Activated naive CD4-positive, alpha-beta T cell treated with anti-CD3 and anti-CD28 coated beads, Interleukin-2, amount 50 U/mL, for 24 hours (primary cell): Measurements from ENCODE around the gene FAM118A.
"Not testable (repeated sequence)": the region's sequence is repeated elsewhere in the genome, so short reads cannot be mapped to it uniquely, and the experiment has no call there.

ENCODE experiments used
- H3K27ac Mint-ChIP-seq: one replicate; pipeline ENCODE4 v1.8.0; 2021; ENCODE audit warnings: mild to moderate bottlenecking, mixed read lengths
- H3K27me3 Mint-ChIP-seq: one replicate; pipeline ENCODE4 v1.8.0; 2021; ENCODE audit warnings: mixed read lengths
- H3K36me3 Mint-ChIP-seq: one replicate; pipeline ENCODE4 v1.8.0; 2021; ENCODE audit warnings: mixed read lengths
- H3K4me1 Mint-ChIP-seq: one replicate; pipeline ENCODE4 v1.8.0; 2021; ENCODE audit warnings: mixed read lengths
- H3K4me3 Mint-ChIP-seq: one replicate; pipeline ENCODE4 v1.8.0; 2021; ENCODE audit warnings: mild to moderate bottlenecking, mixed read lengths
- H3K9me3 Mint-ChIP-seq: one replicate; pipeline ENCODE4 v1.8.0; 2021; ENCODE audit warnings: mixed read lengths

Gene FAM118A

DNA sequence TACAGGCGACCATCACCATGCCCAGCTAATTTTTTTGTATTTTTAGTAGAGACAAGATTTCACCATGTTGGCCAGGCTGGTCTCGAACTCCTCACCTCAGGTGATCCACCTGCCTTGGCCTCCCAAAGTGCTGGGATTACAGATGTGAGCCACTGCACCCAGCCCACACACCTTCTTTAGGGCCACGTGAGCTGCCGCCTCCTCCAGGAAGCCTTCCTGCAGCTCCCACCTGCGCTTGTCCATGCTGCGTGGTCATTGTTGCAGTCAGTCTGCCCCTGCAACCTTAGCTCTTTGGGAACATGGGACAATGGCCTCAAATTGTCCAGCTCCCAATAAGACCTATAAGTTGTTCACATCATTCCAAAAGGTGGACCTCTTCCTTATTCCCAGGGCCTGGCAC is 14.7 kb upstream of the FAM118A start:
- H3K27me3 Mint-ChIP-seq, H3K4me3 Mint-ChIP-seq, H3K36me3 Mint-ChIP-seq, H3K9me3 Mint-ChIP-seq: not testable (repeated sequence)
- Mint-ChIP-seq H3K27ac (peak overlapping the region; percentile 73), H3K4me1 (peaks cover 27% of the 10 kb centered on the region)

DNA sequence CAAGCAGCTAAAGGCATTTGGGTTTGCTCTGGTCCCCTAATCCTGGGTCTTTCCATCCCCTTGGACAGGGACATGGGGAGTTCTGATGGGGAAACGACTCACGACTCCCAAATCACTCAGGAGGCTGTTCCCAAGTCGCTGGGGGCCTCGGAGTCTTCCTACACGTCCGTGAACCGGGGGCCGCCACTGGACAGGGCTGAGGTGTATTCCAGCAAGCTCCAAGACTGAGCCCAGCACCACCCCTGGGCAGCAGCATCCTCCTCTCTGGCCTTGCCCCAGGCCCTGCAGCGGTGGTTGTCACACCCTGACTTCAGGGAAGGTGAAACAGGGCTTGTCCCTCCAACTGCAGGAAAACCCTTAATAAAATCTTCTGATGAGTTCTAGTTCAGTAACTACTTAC is 14.2 kb upstream of the FAM118A start:
- H3K27me3 Mint-ChIP-seq: no peaks in the 10 kb centered on the region
- H3K36me3 Mint-ChIP-seq: no peaks in the 10 kb centered on the region
- peak overlapping the region; percentile 73 for H3K27ac Mint-ChIP-seq
- H3K4me3 Mint-ChIP-seq: no peak overlapping the region
- peaks cover 27% of the 10 kb centered on the region for H3K4me1 Mint-ChIP-seq
- H3K9me3 Mint-ChIP-seq: no peaks in the 10 kb centered on the region

DNA sequence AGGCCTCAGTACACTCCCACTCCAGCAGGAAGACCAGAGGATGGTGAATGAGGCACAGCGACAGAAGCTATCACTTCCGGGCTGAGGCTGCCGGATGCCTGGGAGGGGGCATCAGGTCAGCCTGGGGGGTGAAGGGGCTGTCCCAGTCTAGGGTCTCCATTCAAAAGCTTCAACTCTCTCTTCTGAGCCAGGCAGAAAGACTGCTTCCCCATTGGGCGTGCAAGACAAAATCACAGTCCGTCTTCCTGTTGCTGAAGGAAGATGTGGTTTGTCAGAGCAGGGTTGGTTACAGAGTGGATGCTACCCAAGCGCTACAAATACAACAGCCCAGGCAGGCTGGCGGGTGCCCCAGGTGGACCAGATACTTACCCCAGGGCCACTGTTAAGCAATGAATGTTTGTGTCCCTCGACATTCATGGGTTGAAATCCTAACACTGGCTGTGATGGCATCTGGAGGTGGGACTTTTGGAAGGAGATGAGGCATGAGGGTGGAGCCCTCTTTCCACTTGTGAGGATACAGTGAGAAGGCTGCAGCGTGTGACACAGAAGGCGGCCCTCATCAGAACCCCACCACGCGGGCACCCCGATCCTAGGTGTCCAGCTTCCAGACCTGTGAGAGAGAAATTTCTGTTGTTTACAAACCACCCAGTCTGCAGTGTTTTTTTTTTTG is 13.0 kb upstream of the FAM118A start:
- Mint-ChIP-seq H3K27ac (peak overlapping the region; percentile 70), H3K4me3 (peak overlapping the region; percentile 47), H3K27me3 (no peaks in the 10 kb centered on the region), H3K4me1 (peaks cover 27% of the 10 kb centered on the region), H3K36me3 (no peaks in the 10 kb centered on the region), H3K9me3 (no peaks in the 10 kb centered on the region)

DNA sequence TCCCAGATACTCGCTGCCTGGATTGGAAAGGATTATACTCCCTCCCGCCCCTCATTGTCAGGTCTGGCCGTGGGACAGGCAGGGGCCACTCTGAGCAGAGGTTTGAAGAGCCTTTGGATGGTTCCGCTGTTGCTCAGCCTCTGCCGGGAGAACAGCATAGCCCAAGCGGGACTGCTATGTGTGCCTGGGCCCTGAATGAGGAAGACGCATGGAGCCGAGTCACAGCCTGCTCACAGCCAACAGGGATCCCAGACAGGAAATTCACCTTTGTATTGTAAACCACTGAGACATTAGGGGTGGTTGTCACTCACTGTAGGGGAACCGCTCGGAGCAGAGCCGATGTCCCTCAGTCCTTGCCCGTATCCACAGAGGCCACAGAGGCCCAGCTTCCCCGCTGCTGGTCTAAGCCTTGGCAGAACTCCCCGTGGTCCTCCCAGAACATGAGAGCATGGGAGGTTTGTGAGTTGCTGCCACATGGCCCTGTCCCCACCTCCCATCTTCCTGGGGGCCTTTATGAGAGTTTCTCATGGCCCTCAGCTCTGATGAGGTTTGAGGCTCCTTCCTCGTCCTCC is 10.7 kb upstream of the FAM118A start:
- H3K9me3 Mint-ChIP-seq: no peaks in the 10 kb centered on the region
- no peaks in the 10 kb centered on the region for H3K27me3 Mint-ChIP-seq
- no peaks in the 10 kb centered on the region for H3K36me3 Mint-ChIP-seq
- H3K27ac Mint-ChIP-seq: peak overlapping the region; percentile 38
- no peak overlapping the region for H3K4me3 Mint-ChIP-seq
- peaks cover 31% of the 10 kb centered on the region for H3K4me1 Mint-ChIP-seq

DNA sequence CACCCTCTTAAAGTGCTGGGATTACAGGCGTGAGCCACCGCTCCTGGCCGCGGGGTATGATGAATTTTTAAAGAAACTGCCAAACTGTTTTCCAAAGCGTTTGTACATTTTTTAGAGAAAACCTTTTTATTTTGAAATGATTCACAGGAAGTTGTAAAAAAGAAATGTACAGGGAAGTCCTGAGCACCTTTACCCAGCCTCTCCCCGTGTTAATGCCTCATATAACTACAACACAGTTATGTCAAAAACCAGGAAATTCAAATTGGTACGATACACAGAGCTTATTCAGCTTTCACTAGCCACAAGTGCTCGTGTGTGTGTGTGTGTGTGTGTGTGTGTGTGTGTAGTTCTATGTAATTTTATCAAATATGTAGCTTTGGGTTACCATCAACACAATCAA is 7.0 kb upstream of the FAM118A start:
- Mint-ChIP-seq H3K27ac (no peak overlapping the region), H3K4me1 (peaks cover 17% of the 10 kb centered on the region), H3K4me3 (no peak overlapping the region)

DNA sequence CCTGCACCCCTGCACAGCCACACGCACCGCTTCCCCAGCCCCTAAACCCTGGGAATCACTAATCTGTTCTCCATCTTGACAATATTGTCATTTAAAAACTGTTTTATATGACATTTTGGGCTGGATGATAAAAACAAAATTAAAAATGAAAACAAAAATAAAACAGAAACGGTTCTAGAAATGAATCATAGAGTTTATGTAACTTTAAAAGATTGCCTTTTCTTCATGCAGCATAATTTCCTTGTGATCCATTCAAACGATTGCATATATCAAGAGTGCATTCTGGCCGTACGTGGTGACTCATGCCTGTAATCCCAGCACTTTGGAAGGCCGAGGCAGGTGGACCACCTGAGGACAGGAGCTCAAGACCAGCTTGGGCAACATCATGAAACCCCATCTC is 6.6 kb upstream of the FAM118A start:
- H3K27me3 Mint-ChIP-seq: no peaks in the 10 kb centered on the region
- H3K4me1 Mint-ChIP-seq: peaks cover 17% of the 10 kb centered on the region
- H3K4me3 Mint-ChIP-seq: no peak overlapping the region
- no peak overlapping the region for H3K27ac Mint-ChIP-seq
- H3K9me3 Mint-ChIP-seq: no peaks in the 10 kb centered on the region
- H3K36me3 Mint-ChIP-seq: no peaks in the 10 kb centered on the region

More for the DNA sequence above, 7.0 kb upstream of the FAM118A start:
- no peaks in the 10 kb centered on the region for H3K9me3 Mint-ChIP-seq
- H3K36me3 Mint-ChIP-seq: no peaks in the 10 kb centered on the region
- H3K27me3 Mint-ChIP-seq: no peaks in the 10 kb centered on the region

DNA sequence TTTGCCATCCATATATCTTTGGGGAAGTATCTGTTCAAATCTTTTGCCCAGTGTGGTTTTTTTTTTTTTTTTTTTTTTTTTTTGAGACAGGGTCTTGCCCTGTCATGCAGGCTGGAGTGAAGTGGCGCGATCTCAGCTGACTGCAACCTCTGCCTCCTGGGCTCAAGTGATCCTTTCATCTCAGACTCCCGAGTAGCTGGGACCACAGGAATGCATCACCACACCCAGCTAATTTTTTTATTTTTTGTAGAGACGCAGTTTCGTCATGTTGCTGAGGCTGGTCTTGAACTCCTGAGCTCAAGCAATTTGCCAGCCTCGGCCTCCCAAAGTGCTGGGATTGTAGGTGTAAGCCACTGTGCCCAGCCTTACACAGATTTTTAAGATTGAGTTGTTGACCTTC is 4.8 kb upstream of the FAM118A start:
- Mint-ChIP-seq H3K4me1 (peaks cover 14% of the 10 kb centered on the region), H3K9me3 (no peaks in the 10 kb centered on the region), H3K27me3 (no peaks in the 10 kb centered on the region), H3K27ac (peak overlapping the region; percentile 23), H3K4me3 (no peak overlapping the region), H3K36me3 (no peaks in the 10 kb centered on the region)

DNA sequence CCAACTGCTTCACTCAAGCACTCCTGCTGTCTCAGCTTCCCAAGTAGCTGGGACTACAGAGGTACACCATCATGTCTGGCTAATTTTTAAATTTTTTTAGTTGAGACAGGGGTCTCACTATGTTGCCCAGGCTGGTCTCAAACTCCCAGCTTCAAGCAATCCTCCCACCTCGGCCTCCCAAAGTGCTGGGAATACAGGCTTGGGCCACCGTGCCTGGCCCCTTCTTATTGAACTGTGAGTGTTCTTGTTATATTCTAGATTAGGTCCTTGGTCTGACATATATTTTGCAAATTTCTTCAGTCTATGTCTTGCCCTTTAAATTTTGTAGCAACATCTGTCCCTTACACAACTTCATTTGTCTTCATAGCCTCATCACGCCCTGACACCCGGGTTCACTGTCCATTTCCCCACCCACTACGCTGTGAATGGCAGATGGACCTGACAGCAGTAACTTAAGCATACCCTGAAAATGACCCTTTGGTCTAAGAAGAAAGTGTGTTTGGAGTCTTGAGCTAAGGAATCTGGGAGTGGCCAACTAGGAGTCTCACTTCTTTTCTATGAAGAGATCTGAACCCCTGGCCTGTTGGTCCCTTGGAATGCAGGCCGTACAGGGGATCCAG is 4.2 kb upstream of the FAM118A start:
- H3K4me1 Mint-ChIP-seq: peaks cover 16% of the 10 kb centered on the region
- no peak overlapping the region for H3K4me3 Mint-ChIP-seq
- no peak overlapping the region for H3K27ac Mint-ChIP-seq
- H3K27me3 Mint-ChIP-seq: no peaks in the 10 kb centered on the region
- H3K36me3 Mint-ChIP-seq: no peaks in the 10 kb centered on the region
- H3K9me3 Mint-ChIP-seq: no peaks in the 10 kb centered on the region

DNA sequence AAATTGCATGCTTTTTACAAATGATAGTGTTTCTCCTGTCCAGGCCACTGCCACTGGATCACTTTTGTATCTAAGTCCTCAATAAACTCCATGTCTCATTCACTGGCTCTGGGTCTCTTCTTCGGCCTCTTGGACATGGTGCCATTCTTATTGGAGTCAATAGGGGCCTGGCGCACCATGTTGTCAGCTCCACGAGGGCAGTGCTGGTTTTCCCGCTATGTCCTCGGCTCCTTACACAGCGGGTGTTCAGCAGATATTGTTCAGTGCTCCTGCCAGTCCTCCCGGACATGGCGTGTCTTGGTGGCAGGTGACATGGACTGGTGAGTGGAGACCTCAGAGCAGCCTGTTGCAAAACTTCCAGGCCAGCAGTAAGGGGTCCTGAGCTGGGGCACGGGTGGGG is 3.6 kb upstream of the FAM118A start:
- Mint-ChIP-seq H3K9me3 (no peaks in the 10 kb centered on the region), H3K27ac (no peak overlapping the region), H3K4me3 (no peak overlapping the region), H3K27me3 (no peaks in the 10 kb centered on the region), H3K36me3 (peaks cover 4% of the 10 kb centered on the region), H3K4me1 (peaks cover 22% of the 10 kb centered on the region)

DNA sequence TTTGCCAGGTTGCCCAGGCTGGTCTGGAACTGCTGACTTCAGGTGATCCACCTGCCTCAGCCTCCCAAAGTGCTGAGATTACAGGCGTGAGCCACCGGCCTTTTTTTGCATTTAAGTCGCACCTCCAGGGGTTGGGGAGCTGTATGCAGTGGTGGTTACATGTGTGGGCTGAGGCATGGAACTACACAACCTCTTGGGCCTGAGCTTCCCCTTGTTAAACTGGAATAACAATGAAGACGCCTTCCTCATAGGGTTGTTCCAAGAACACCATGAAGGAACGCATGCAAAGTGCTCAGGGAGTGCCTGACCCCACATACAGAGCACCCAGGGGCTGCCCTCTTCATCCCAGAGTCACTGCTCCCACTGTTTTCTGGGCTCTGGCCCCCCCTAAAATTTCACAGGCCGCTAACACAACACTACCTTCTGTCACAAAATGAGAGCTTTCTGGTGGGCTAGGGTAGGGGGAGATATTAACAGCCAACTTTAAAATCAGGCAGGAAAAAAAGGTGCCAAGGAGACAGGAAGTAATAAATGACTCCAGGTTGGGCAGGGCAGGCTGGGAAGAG is 1.3 kb upstream of the FAM118A start:
- Mint-ChIP-seq H3K36me3 (peaks cover 9% of the 10 kb centered on the region), H3K4me1 (peaks cover 40% of the 10 kb centered on the region), H3K4me3 (peak overlapping the region; percentile 94), H3K27me3 (no peaks in the 10 kb centered on the region), H3K9me3 (no peaks in the 10 kb centered on the region), H3K27ac (peak overlapping the region; percentile 86)

DNA sequence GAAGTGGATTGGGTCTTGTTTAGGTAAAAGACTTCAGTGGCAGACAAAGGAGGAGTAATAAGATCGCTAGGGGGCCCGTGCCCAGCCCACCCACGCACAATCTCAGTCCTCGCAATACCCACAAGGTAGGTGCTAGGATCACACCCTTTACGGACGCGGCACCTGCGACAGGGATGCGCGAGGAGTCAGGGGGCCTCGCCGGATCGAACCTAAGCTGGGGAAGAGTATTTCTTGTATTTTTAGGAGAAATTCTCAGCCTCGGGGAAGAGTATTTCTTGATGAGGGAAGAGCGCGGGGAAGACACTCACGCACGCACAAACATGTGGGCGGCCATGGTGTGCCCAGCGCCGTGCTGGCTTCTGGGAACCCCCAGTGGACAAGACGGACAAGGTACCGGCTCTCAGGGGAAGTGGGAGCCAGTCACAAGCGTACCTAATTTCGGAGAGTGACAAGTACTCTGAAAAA is 745 bp upstream of the FAM118A start:
- Mint-ChIP-seq H3K4me3 (peak overlapping the region; percentile 94), H3K9me3 (no peaks in the 10 kb centered on the region), H3K4me1 (peaks cover 42% of the 10 kb centered on the region), H3K27ac (peak overlapping the region; percentile 86), H3K27me3 (no peaks in the 10 kb centered on the region), H3K36me3 (peaks cover 9% of the 10 kb centered on the region)

DNA sequence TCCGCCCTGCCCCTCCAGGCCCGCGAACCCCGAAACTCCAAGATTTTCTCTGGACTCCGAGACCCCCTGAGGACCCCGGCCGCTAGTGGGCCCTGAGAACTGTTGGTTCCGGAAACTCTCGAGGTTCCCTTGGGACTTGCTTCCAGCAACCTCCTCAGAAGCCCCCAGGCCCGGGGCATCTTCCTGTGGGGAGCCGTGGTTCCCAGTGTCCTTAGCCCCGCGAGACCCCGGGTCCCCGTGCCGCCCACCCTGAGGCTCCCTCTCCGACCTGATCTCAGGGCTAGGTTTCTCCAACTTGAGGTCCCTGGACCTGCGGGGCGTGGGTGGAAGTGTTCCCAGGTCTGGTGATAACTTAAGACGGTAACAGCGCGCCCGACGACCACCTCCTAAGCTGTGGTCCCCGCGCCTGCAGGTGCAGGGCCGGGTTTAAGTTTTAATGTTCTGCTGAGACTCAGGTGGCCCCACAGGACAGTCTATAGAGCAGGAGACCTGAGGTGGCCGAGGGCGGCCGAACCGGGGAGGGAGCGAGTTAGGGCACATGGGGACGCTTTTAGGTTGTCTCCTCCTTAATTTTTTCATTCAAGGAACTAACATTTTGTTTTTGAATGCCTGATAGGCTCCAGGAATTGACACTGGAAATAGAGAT is 720 bp downstream of the FAM118A start:
- Mint-ChIP-seq H3K27me3 (no peaks in the 10 kb centered on the region), H3K27ac (peak overlapping the region; percentile 88), H3K36me3 (peaks cover 9% of the 10 kb centered on the region), H3K9me3 (no peaks in the 10 kb centered on the region), H3K4me3 (peak overlapping the region; percentile 94), H3K4me1 (peaks cover 57% of the 10 kb centered on the region)

DNA sequence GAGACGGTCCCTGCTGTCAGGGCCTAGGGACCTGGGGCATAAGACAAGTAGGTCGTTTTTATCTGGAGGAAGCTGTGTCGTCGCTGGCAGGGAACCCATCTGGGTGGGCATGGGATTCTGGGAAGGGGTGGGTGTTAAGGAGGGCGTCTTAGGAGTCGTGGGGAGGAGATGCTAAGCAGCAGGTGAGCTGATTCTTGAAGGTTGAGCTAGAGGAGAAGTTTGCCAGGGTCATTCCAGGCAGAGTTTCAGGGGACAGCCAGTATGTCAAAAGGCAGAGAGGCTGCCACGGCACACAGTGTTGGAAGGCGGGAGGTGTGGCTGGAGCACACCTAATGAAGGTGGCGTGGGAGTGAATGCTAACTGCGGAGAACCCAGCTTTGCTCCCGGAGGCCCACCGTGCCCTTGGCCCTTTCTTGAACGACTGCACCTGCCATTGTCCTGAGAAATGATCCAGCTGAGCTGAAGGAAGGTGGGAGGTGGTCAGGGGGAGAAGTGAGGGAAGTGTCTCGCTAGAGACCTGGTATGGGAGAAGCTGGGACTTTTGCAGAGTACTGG is 1.3 kb downstream of the FAM118A start:
- Mint-ChIP-seq H3K27ac (peak overlapping the region; percentile 88), H3K4me3 (peak overlapping the region; percentile 94), H3K4me1 (peaks cover 63% of the 10 kb centered on the region)

DNA sequence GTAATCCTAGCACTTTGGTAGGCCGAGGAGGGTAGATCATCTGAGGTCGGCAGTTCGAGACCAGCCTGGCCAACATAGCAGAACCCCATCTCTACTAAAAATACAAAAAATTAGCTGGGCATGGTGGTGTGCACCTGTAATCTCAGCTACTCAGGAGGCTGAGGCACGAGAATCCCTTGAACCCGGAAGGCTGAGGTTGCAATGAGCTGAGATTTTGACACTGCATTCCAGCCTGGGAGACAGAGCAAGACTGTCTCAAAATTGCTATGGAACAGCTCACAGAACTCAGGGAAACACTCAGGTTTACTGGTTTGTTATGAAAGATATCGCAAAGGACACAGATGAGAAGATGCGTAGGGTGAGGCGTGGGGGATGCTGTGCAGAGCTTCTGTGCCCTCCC is 2.7 kb downstream of the FAM118A start:
- peaks cover 9% of the 10 kb centered on the region for H3K36me3 Mint-ChIP-seq
- peak overlapping the region; percentile 30 for H3K4me3 Mint-ChIP-seq
- H3K27ac Mint-ChIP-seq: no peak overlapping the region
- no peaks in the 10 kb centered on the region for H3K9me3 Mint-ChIP-seq
- no peaks in the 10 kb centered on the region for H3K27me3 Mint-ChIP-seq
- peaks cover 77% of the 10 kb centered on the region for H3K4me1 Mint-ChIP-seq

More for the DNA sequence above, 1.3 kb downstream of the FAM118A start:
- Mint-ChIP-seq H3K36me3 (peaks cover 9% of the 10 kb centered on the region), H3K27me3 (no peaks in the 10 kb centered on the region), H3K9me3 (no peaks in the 10 kb centered on the region)

DNA sequence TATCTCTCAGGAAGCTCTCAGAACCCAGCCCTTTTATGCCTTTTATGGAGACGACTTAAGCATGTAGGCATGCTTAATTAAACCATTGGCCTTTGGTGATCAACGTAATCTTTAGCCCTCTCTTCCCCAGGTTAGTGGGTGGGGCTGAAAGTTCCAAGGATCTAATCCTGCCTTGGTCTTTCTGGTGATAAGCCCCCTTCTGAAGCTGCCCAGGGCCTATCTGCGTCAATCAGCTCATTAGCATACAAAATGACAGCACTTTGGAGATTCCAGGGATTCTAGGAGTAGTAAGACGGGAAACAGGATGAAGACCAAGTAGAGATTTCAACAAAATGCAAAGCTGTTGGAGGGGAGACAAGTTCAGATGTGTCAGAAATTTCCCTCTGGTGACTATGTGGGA is 3.1 kb downstream of the FAM118A start:
- H3K9me3 Mint-ChIP-seq: no peaks in the 10 kb centered on the region
- peak overlapping the region; percentile 68 for H3K27ac Mint-ChIP-seq
- peaks cover 81% of the 10 kb centered on the region for H3K4me1 Mint-ChIP-seq
- peaks cover 9% of the 10 kb centered on the region for H3K36me3 Mint-ChIP-seq
- H3K27me3 Mint-ChIP-seq: no peaks in the 10 kb centered on the region
- peak overlapping the region; percentile 30 for H3K4me3 Mint-ChIP-seq
